ENCODE results near the gene MED26.

MED26 gene

DNA sequence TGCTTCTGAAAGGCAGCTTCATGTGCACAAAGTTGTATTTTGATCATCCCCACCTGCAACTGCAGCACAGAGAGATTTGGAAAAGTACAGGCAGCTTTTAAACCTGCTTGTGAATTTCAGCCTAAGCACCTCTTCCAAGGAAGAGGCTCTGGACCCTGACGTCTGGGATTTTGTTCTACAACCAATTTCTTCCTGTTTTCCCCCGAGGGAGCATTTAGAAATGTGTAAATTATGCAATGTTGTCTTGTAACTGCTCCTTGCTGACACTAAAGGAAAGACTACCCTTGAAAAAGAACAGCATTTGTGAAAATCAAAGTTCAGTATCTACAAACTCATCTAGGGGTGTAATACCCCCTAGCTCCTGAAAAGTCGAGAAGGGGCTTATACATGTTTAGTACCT lies 15.4 kb downstream of the MED26 start:
- no peak overlapping the region for H3K14ac ChIP-seq (ENCODE audit: low read length)
- H4K8ac ChIP-seq (ENCODE audit: low read depth, low read length) = no peak overlapping the region
- H2BK12ac ChIP-seq (ENCODE audit: low read length) = no peak overlapping the region
- H4K91ac ChIP-seq (ENCODE audit: low read depth, low read length, poor library complexity) = no peak overlapping the region
- peaks cover 0 to 3% of the 10 kb centered on the region in 2 donors for H3K4me1 ChIP-seq (ENCODE audit: control insufficient read depth in 2 of 2, insufficient read depth in 1 of 2, low read depth in 1 of 2, low read length in 2 of 2)
- H3K4me3 ChIP-seq (ENCODE audit: low read length in 2 of 2) = no peak overlapping the region
- WGBS, 2 donors (ENCODE audit: extremely low coverage in 2 of 2, insufficient read length in 2 of 2, insufficient replicate concordance in 1 of 2) = no CpG with 5 or more reads among the region's 3 CpGs
- H3K18ac ChIP-seq (ENCODE audit: low read length) = no peak overlapping the region
- no peaks in the 10 kb centered on the region for H3K9me3 ChIP-seq (replicated peaks in 1 of 2; ENCODE audit: control insufficient read depth in 2 of 2, insufficient read depth in 1 of 2, low read depth in 1 of 2, low read length in 2 of 2)
- H2BK120ac ChIP-seq (ENCODE audit: low read depth, low read length) = no peak overlapping the region
- no peak overlapping the region for H3K4ac ChIP-seq (ENCODE audit: low read length)
- H3K23ac ChIP-seq (ENCODE audit: low read depth, low read length, poor library complexity) = no peak overlapping the region
- peaks cover 16% of the 10 kb centered on the region for H3K79me1 ChIP-seq (ENCODE audit: low read depth, low read length)
- no peak overlapping the region for H2BK5ac ChIP-seq (ENCODE audit: low read length)
- no peak overlapping the region for H3K4me2 ChIP-seq (ENCODE audit: insufficient read depth, low read length, poor library complexity, severe bottlenecking)
- no peak overlapping the region for H3K9ac ChIP-seq (ENCODE audit: low read depth, low read length, poor library complexity)
- no peak overlapping the region for H2BK15ac ChIP-seq (ENCODE audit: low read length)
- no peak for DNase-seq (ENCODE audit: low spot score)
- H3K36me3 ChIP-seq (replicated peaks in 1 of 2; ENCODE audit: control insufficient read depth in 2 of 2, insufficient read depth in 2 of 2, low read length in 2 of 2) = no peaks in the 10 kb centered on the region
- no peaks in the 10 kb centered on the region for H3K27me3 ChIP-seq (ENCODE audit: control insufficient read depth in 3 of 3, insufficient read depth in 3 of 3, low read depth in 1 of 3, low read length in 3 of 3)
- H2AK5ac ChIP-seq (ENCODE audit: low read depth, low read length) = no peak overlapping the region
- H2AFZ ChIP-seq (ENCODE audit: low read length) = no peak overlapping the region
- H3K27ac ChIP-seq (replicated peaks; ENCODE audit: low read length) = no peak overlapping the region

- Histone ChIP-seq H3K79me1 (ENCODE audit: low read depth, low read length) (peaks cover 15% of the 10 kb centered on the region), H3K27ac (replicated peaks; ENCODE audit: low read length) (no peak overlapping the region), H3K4me1 (ENCODE audit: control insufficient read depth in 2 of 2, insufficient read depth in 1 of 2, low read depth in 1 of 2, low read length in 2 of 2) (no peaks in the 10 kb centered on the region), H2AK5ac (ENCODE audit: low read depth, low read length) (no peak overlapping the region), H2BK5ac (ENCODE audit: low read length) (no peak overlapping the region), H2AFZ (ENCODE audit: low read length) (no peak overlapping the region), H3K36me3 (replicated peaks in 1 of 2; ENCODE audit: control insufficient read depth in 2 of 2, insufficient read depth in 2 of 2, low read length in 2 of 2) (no peaks in the 10 kb centered on the region), H2BK15ac (ENCODE audit: low read length) (no peak overlapping the region), H2BK12ac (ENCODE audit: low read length) (no peak overlapping the region), H3K4ac (ENCODE audit: low read length) (no peak overlapping the region), H3K9me3 (replicated peaks in 1 of 2; ENCODE audit: control insufficient read depth in 2 of 2, insufficient read depth in 1 of 2, low read depth in 1 of 2, low read length in 2 of 2) (no peaks in the 10 kb centered on the region), H3K4me2 (ENCODE audit: insufficient read depth, low read length, poor library complexity, severe bottlenecking) (no peak overlapping the region), H4K8ac (ENCODE audit: low read depth, low read length) (no peak overlapping the region), H3K23ac (ENCODE audit: low read depth, low read length, poor library complexity) (no peak overlapping the region), H3K18ac (ENCODE audit: low read length) (no peak overlapping the region), H3K14ac (ENCODE audit: low read length) (no peak overlapping the region), H3K9ac (ENCODE audit: low read depth, low read length, poor library complexity) (no peak overlapping the region), H4K91ac (ENCODE audit: low read depth, low read length, poor library complexity) (no peak overlapping the region), H3K4me3 (ENCODE audit: low read length in 2 of 2) (no peak overlapping the region), H3K27me3 (ENCODE audit: control insufficient read depth in 3 of 3, insufficient read depth in 3 of 3, low read depth in 1 of 3, low read length in 3 of 3) (no peaks in the 10 kb centered on the region), H2BK120ac (ENCODE audit: low read depth, low read length) (no peak overlapping the region)
- DNase-seq (ENCODE audit: low spot score) = no peak
- no CpG with 5 or more reads among the region's 6 CpGs for WGBS, 2 donors (ENCODE audit: extremely low coverage in 2 of 2, insufficient read length in 2 of 2, insufficient replicate concordance in 1 of 2)
Measured at GRCh38 chr19:16611121-16611520, 16.9 kb downstream of the MED26 start.

DNA sequence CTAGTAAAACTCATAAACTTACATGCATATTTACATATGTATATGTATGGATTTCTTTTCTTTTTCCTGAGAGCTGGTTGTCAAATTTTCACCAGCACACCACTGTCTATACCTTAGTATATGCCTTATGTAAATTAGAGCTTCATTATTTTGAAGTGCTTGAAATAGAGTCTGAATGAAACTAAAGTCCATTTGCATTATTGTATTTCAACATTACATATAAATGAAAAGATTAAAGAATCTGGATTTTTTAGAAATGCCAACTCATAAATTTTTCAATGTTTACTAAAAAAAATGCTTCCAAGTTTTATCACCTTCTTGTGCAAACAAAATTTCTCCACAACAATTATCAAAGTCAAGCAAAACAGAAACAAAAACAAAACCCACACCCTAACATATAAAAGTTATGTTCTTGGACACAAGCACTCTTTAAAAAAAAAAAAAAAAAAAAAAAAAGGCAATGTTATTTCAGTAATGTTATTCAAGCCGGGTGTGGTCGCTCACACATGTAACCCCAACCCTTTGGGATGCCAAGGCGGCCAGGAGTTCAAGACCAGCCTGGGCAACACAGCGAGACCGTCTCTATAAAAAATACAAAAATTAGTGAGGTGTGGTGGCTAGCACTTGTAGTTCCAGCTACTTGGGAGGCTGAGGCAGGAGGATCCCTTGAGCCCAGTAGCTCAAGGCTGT lies 18.3 kb downstream of the MED26 start:
- no peak for DNase-seq (ENCODE audit: low spot score)

DNA sequence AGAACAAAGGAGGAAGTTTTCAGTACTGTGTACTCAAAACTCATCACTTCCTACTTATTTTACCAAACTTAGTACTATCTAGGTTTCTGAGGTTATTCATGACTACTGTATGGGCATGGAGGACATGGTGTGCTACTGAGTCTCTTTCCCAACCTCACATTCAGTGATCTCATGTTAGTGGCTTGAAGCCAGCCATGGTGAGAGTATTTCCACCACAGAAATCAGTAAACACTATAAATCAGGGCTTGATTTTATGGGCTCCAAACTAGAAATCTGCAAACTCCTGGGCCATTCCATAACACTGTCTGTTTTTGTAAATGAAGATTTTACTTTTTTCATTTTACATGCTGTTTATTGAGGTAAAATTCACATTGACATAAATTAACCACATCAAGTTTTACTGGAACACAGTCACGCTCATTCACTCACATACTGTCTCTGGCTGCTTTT lies 19.7 kb downstream of the MED26 start:
- Histone ChIP-seq H3K27me3 (ENCODE audit: control insufficient read depth in 3 of 3, insufficient read depth in 3 of 3, low read depth in 1 of 3, low read length in 3 of 3) (no peaks in the 10 kb centered on the region), H3K79me1 (ENCODE audit: low read depth, low read length) (peaks cover 26% of the 10 kb centered on the region), H2BK12ac (ENCODE audit: low read length) (no peak overlapping the region), H3K4me2 (ENCODE audit: insufficient read depth, low read length, poor library complexity, severe bottlenecking) (no peak overlapping the region), H3K4ac (ENCODE audit: low read length) (no peak overlapping the region), H3K4me3 (ENCODE audit: low read length in 2 of 2) (no peak overlapping the region), H3K9ac (ENCODE audit: low read depth, low read length, poor library complexity) (no peak overlapping the region), H3K23ac (ENCODE audit: low read depth, low read length, poor library complexity) (no peak overlapping the region), H2AFZ (ENCODE audit: low read length) (no peak overlapping the region), H3K4me1 (ENCODE audit: control insufficient read depth in 2 of 2, insufficient read depth in 1 of 2, low read depth in 1 of 2, low read length in 2 of 2) (no peaks in the 10 kb centered on the region), H4K8ac (ENCODE audit: low read depth, low read length) (no peak overlapping the region), H3K36me3 (replicated peaks in 1 of 2; ENCODE audit: control insufficient read depth in 2 of 2, insufficient read depth in 2 of 2, low read length in 2 of 2) (no peaks in the 10 kb centered on the region), H3K9me3 (replicated peaks in 1 of 2; ENCODE audit: control insufficient read depth in 2 of 2, insufficient read depth in 1 of 2, low read depth in 1 of 2, low read length in 2 of 2) (no peaks in the 10 kb centered on the region), H3K18ac (ENCODE audit: low read length) (no peak overlapping the region), H3K14ac (ENCODE audit: low read length) (no peak overlapping the region), H2BK120ac (ENCODE audit: low read depth, low read length) (no peak overlapping the region), H2AK5ac (ENCODE audit: low read depth, low read length) (no peak overlapping the region), H2BK15ac (ENCODE audit: low read length) (no peak overlapping the region), H2BK5ac (ENCODE audit: low read length) (no peak overlapping the region), H3K27ac (replicated peaks; ENCODE audit: low read length) (no peak overlapping the region), H4K91ac (ENCODE audit: low read depth, low read length, poor library complexity) (no peak overlapping the region)
- no CpG with 5 or more reads among the region's 1 CpG for WGBS, 2 donors (ENCODE audit: extremely low coverage in 2 of 2, insufficient read length in 2 of 2, insufficient replicate concordance in 1 of 2)
- DNase-seq (ENCODE audit: low spot score) = no peak

More for the DNA sequence above, 18.3 kb downstream of the MED26 start:
- Histone ChIP-seq H3K79me1 (ENCODE audit: low read depth, low read length) (peaks cover 20% of the 10 kb centered on the region), H2BK15ac (ENCODE audit: low read length) (no peak overlapping the region), H2BK120ac (ENCODE audit: low read depth, low read length) (no peak overlapping the region), H2AFZ (ENCODE audit: low read length) (no peak overlapping the region), H3K4ac (ENCODE audit: low read length) (no peak overlapping the region), H2BK5ac (ENCODE audit: low read length) (no peak overlapping the region), H3K9me3 (replicated peaks in 1 of 2; ENCODE audit: control insufficient read depth in 2 of 2, insufficient read depth in 1 of 2, low read depth in 1 of 2, low read length in 2 of 2) (no peaks in the 10 kb centered on the region), H3K18ac (ENCODE audit: low read length) (no peak overlapping the region), H3K27me3 (ENCODE audit: control insufficient read depth in 3 of 3, insufficient read depth in 3 of 3, low read depth in 1 of 3, low read length in 3 of 3) (no peaks in the 10 kb centered on the region), H3K36me3 (replicated peaks in 1 of 2; ENCODE audit: control insufficient read depth in 2 of 2, insufficient read depth in 2 of 2, low read length in 2 of 2) (no peaks in the 10 kb centered on the region), H3K4me1 (ENCODE audit: control insufficient read depth in 2 of 2, insufficient read depth in 1 of 2, low read depth in 1 of 2, low read length in 2 of 2) (no peaks in the 10 kb centered on the region), H3K9ac (ENCODE audit: low read depth, low read length, poor library complexity) (no peak overlapping the region), H2AK5ac (ENCODE audit: low read depth, low read length) (no peak overlapping the region), H3K14ac (ENCODE audit: low read length) (no peak overlapping the region), H3K4me3 (ENCODE audit: low read length in 2 of 2) (no peak overlapping the region), H4K8ac (ENCODE audit: low read depth, low read length) (no peak overlapping the region), H3K23ac (ENCODE audit: low read depth, low read length, poor library complexity) (no peak overlapping the region), H3K4me2 (ENCODE audit: insufficient read depth, low read length, poor library complexity, severe bottlenecking) (no peak overlapping the region), H3K27ac (replicated peaks; ENCODE audit: low read length) (no peak overlapping the region), H2BK12ac (ENCODE audit: low read length) (no peak overlapping the region), H4K91ac (ENCODE audit: low read depth, low read length, poor library complexity) (no peak overlapping the region)
- WGBS, 2 donors (ENCODE audit: extremely low coverage in 2 of 2, insufficient read length in 2 of 2, insufficient replicate concordance in 1 of 2) = no CpG with 5 or more reads among the region's 5 CpGs

Data from neuronal stem cell (in vitro differentiated cells).